ENCODE measurements around the gene CSNK1D.
A peak's percentile ranks its signal among the peaks of the same experiment; 100 is the strongest.
"Not testable (repeated sequence)": the region's sequence is repeated elsewhere in the genome, so short reads cannot be mapped to it uniquely, and the experiment has no call there.

The CSNK1D gene

GRCh38 chr17:82270651-82271050 lies 2.8 kb downstream of the CSNK1D start:
- DNase-seq: no peak

- DNase-seq: no peak
Observed at GRCh38 chr17:82269882-82270500, 3.5 kb downstream of the CSNK1D start.

- no peak for DNase-seq
Observed at GRCh38 chr17:82269138-82269881, 4.2 kb downstream of the CSNK1D start.

GRCh38 chr17:82267575-82268379 lies 5.7 kb downstream of the CSNK1D start:
- peak; percentile 42 for DNase-seq

GRCh38 chr17:82266142-82266541 lies 7.4 kb downstream of the CSNK1D start:
- no peak for DNase-seq

- no peak for DNase-seq
Observed at GRCh38 chr17:82263641-82264040, 9.9 kb downstream of the CSNK1D start.

- DNase-seq: no peak
Observed at GRCh38 chr17:82262344-82262743, 11.2 kb downstream of the CSNK1D start.

- not testable (repeated sequence) for DNase-seq
Observed at GRCh38 chr17:82259972-82260961, 13.2 kb downstream of the CSNK1D start.

- DNase-seq: no peak
Observed at GRCh38 chr17:82258555-82258954, 14.9 kb downstream of the CSNK1D start.

- peak; percentile 58 for DNase-seq
Observed at GRCh38 chr17:82257473-82257872, 16.0 kb downstream of the CSNK1D start.

- DNase-seq: no peak
Observed at GRCh38 chr17:82256242-82256885, 17.1 kb downstream of the CSNK1D start.

GRCh38 chr17:82255402-82255972 lies 18.0 kb downstream of the CSNK1D start:
- DNase-seq: no peak

GRCh38 chr17:82254746-82255145 lies 18.8 kb downstream of the CSNK1D start:
- DNase-seq: not testable (repeated sequence)

- DNase-seq: not testable (repeated sequence)
Observed at GRCh38 chr17:82254096-82254495, 19.4 kb downstream of the CSNK1D start.

GRCh38 chr17:82253179-82253544 lies 20.3 kb downstream of the CSNK1D start:
- no peak for DNase-seq

- no peak for DNase-seq
Observed at GRCh38 chr17:82252511-82253178, 20.9 kb downstream of the CSNK1D start.

- DNase-seq: no peak
Observed at GRCh38 chr17:82250868-82251500, 22.5 kb downstream of the CSNK1D start.

- no peak for DNase-seq
Observed at GRCh38 chr17:82249896-82250581, 23.5 kb downstream of the CSNK1D start.

- DNase-seq: no peak
Observed at GRCh38 chr17:82248815-82249674, 24.5 kb downstream of the CSNK1D start.
